HL-60 (cell line): Measurements from ENCODE around the gene AFAP1L2.
"Not testable (repeated sequence)": the region's sequence is repeated elsewhere in the genome, so short reads cannot be mapped to it uniquely, and the experiment has no call there.

ENCODE experiments used
- CTCF ChIP-seq: IDR thresholded peaks from one replicate; pipeline ENCODE4 v1.5.1; 2011; ENCODE audit warnings: low read length, control low read depth, inconsistent platforms; ENCODE audit not compliant: insufficient read depth
- POLR2AphosphoS5 ChIP-seq: IDR thresholded peaks from 2 replicates; pipeline ENCODE4 v1.6.1; 2012; ENCODE audit warnings: low read depth
- REST ChIP-seq: IDR thresholded peaks from 2 replicates; pipeline ENCODE4 v1.6.1; 2012; ENCODE audit warnings: low read depth; ENCODE audit not compliant: insufficient replicate concordance

GRCh38 chr10:114333441-114333840, 70.9 kb downstream of the AFAP1L2 start:
- TF ChIP-seq CTCF, POLR2AphosphoS5, REST: not testable (repeated sequence)
